Caco-2 (cell line): ENCODE measurements around the gene FUOM. TPM values are rescaled to one million over a fixed set of nuclear protein-coding genes. Genes with fewer than 3 reads are reported as not detected.

ENCODE experiments used
- BruUV-seq: library from RNA; stranded (reverse); fragments of 400-500 nt; replicated peaks from 2 replicates; lab custom pipeline; 2021; lab: Mats Ljungman, UMichigan
- CTCF ChIA-PET: fragments of 300-600 bp; sonication (Branson Sonifier 250); formaldehyde crosslinking; loops from one replicate; lab custom pipeline; 2022; ENCODE audit warnings: antibody characterized with exemption; lab: Charles Lee
- POLR2A ChIA-PET: fragments of 300-600 bp; sonication (Branson Sonifier 250); formaldehyde crosslinking; loops from one replicate; lab custom pipeline; 2022; ENCODE audit warnings: antibody characterized with exemption; lab: Charles Lee
- DNase-seq, 2 experiments: peaks; one replicate each; pipeline versions ENCODE4 v3.0.0 to v3.0.0-alpha.2; 2020 to 2022
- H3K27me3 ChIP-seq: replicated peaks from 2 replicates; pipeline ENCODE4 v1.6.0; 2011; ENCODE audit warnings: low read length; ENCODE audit not compliant: control insufficient read depth, insufficient read depth
- H3K36me3 ChIP-seq: 2 replicates; pipeline ENCODE4 v1.5.1; 2011; ENCODE audit warnings: low read length; ENCODE audit not compliant: control insufficient read depth, insufficient read depth
- H3K4me1 ChIP-seq: fragments of 250-450 bp; sonication (Bioruptor Pico); 2 replicates; pipeline ENCODE4 v1.5.1; 2020; ENCODE audit warnings: mild to moderate bottlenecking
- H3K4me3 ChIP-seq: 2 replicates; pipeline ENCODE4 v1.5.1; 2011; ENCODE audit warnings: low read depth, mild to moderate bottlenecking, control low read depth, low read length
- H3K9me3 ChIP-seq: fragments of 250-450 bp; sonication (Bioruptor Pico); 2 replicates; pipeline ENCODE4 v1.5.1; 2020; ENCODE audit warnings: mild to moderate bottlenecking, moderate library complexity
- H3K27ac Mint-ChIP-seq: one replicate; pipeline ENCODE4 v1.8.0; 2022; ENCODE audit warnings: mixed read lengths; ENCODE audit not compliant: unreplicated experiment
- H3K27me3 Mint-ChIP-seq: one replicate; pipeline ENCODE4 v1.8.0; 2022; ENCODE audit warnings: mixed read lengths; ENCODE audit not compliant: insufficient read depth, unreplicated experiment
- H3K36me3 Mint-ChIP-seq: one replicate; pipeline ENCODE4 v1.8.0; 2022; ENCODE audit warnings: mild to moderate bottlenecking, mixed read lengths; ENCODE audit not compliant: insufficient read depth, unreplicated experiment
- H3K4me1 Mint-ChIP-seq: one replicate; pipeline ENCODE4 v1.8.0; 2022; ENCODE audit warnings: low read depth, mixed read lengths; ENCODE audit not compliant: unreplicated experiment
- H3K4me3 Mint-ChIP-seq: one replicate; pipeline ENCODE4 v1.8.0; 2022; ENCODE audit warnings: mild to moderate bottlenecking, moderate library complexity, mixed read lengths; ENCODE audit not compliant: unreplicated experiment
- H3K9me3 Mint-ChIP-seq: one replicate; pipeline ENCODE4 v1.8.0; 2022; ENCODE audit warnings: mixed read lengths; ENCODE audit not compliant: unreplicated experiment
- CTCF ChIP-seq, 2 experiments: fragments of 200-600 bp in 1 of 2; IDR thresholded peaks; 1 replicate in 1 of 2; 2 replicates in 1 of 2; pipeline versions ENCODE4 v1.5.1 to v1.8.0; 2011 to 2022; ENCODE audit warnings: antibody characterized with exemption in 1 of 2, control low read depth in 1 of 2, inconsistent platforms in 1 of 2, low read depth in 1 of 2, low read length in 1 of 2, mild to moderate bottlenecking in 1 of 2, moderate library complexity in 1 of 2; ENCODE audit not compliant: insufficient read depth in 1 of 2, severe bottlenecking in 1 of 2, unreplicated experiment in 1 of 2
- intact Hi-C: fragments of 100-400 bp; cut with micrococcal nuclease; formaldehyde crosslinking; loops from one replicate; pipeline ENCODE4 v1.10.0; 2022; ENCODE audit not compliant: unreplicated experiment
- total RNA-seq: library from RNA; stranded (reverse); gene quantifications from 2 replicates; pipeline ENCODE4 v1.2.3, GENCODE V29; 2022

The FUOM gene
- total RNA-seq, 1 experiment from 2014 or later, result 119 TPM

- Mint-ChIP-seq H3K9me3 (no peaks in the 10 kb centered on the region), H3K36me3 (peaks cover 34% of the 10 kb centered on the region), H3K27me3 (no peaks in the 10 kb centered on the region), H3K27ac (no peak overlapping the region), H3K4me3 (no peak overlapping the region), H3K4me1 (peaks cover 8% of the 10 kb centered on the region)
- no peak for DNase-seq
- no peaks in the 10 kb centered on the region for H3K9me3 ChIP-seq
- ChIA-PET POLR2A (interaction anchor here (0.5 kb wide), 1 partner anchor 20 kb away, joined by 5 read pairs; no protein-coding TSS in a partner anchor), CTCF (interaction anchor here (0.9 to 1.7 kb wide), 2 partner anchors 24 to 66 kb away, joined by 3 to 11 read pairs; no protein-coding TSS in a partner anchor)
- peaks cover 41% of the 10 kb centered on the region for H3K4me1 ChIP-seq
- TF ChIP-seq CTCF (IDR thresholded peaks at IDR 0.05; ENCODE audit: insufficient read depth in 1 of 2, low read depth in 1 of 2, low read length in 1 of 2, severe bottlenecking in 1 of 2, unreplicated experiment in 1 of 2), result no peak
- no peaks in the 10 kb centered on the region for H3K27me3 ChIP-seq
- H3K36me3 ChIP-seq, result 0 out of 2 replicates have a peak, but pooled peaks cover 5% of the 10 kb centered on the region
- no peak overlapping the region for H3K4me3 ChIP-seq
- intact Hi-C loops, result no loop called here
- BruUV-seq, result no TSS peak
Observed at GRCh38 chr10:133353202-133353959, 4.4 kb downstream of the FUOM start.

GRCh38 chr10:133351408-133352318, 6.2 kb downstream of the FUOM start:
- Histone ChIP-seq H3K4me1 (peaks cover 52% of the 10 kb centered on the region), H3K27me3 (no peaks in the 10 kb centered on the region), H3K9me3 (no peaks in the 10 kb centered on the region), H3K36me3 (0 out of 2 replicates have a peak, but pooled peaks cover 5% of the 10 kb centered on the region), H3K4me3 (no peak overlapping the region)
- intact Hi-C loops, result loop anchor here (2.0 kb wide), 1 partner anchor 23 kb away; no protein-coding TSS in a partner anchor
- H3K36me3 Mint-ChIP-seq, result peaks cover 48% of the 10 kb centered on the region
- no peaks in the 10 kb centered on the region for H3K27me3 Mint-ChIP-seq
- POLR2A ChIA-PET, result interaction anchor here (0.6 to 1.0 kb wide), 4 partner anchors 10 to 81 kb away, joined by 4 to 9 read pairs (median 4); partner anchors contain the start of gene PAOX
- CTCF ChIA-PET, result interaction anchor here (0.7 kb wide), 1 partner anchor 367 kb away, joined by 4 read pairs; no protein-coding TSS in a partner anchor
- H3K4me1 Mint-ChIP-seq, result peaks cover 8% of the 10 kb centered on the region
- BruUV-seq, result no TSS peak
- TF ChIP-seq CTCF (IDR thresholded peaks at IDR 0.05; ENCODE audit: insufficient read depth in 1 of 2, low read depth in 1 of 2, low read length in 1 of 2, severe bottlenecking in 1 of 2, unreplicated experiment in 1 of 2), result no peak
- H3K4me3 Mint-ChIP-seq, result peak overlapping the region; percentile 17
- H3K9me3 Mint-ChIP-seq, result no peaks in the 10 kb centered on the region
- peak overlapping the region; percentile 65 for H3K27ac Mint-ChIP-seq
- no peak for DNase-seq

DNA sequence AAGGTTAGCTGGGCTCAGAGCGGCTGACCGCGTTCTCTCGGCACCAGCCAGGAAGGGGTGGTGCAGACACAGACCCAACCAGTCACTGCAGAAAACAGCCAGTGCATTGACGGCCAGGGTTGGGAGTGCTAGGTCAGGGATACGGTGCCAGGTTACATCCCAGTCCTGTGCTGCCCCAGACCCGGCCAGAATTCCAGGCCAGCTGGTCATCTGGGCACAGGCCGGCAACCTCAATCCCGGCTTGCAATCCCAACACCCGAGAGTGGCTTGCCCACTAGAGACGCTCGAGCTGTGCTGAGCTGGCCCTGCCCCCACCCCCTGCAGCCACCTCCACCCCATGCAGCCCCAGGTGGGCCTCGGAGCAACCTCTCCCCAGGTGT, 6.9 kb downstream of the FUOM start:
- peak overlapping the region; percentile 65 for H3K27ac Mint-ChIP-seq
- Histone ChIP-seq H3K36me3 (0 out of 2 replicates have a peak, but pooled peaks cover 3% of the 10 kb centered on the region), H3K4me3 (no peak overlapping the region), H3K27me3 (no peaks in the 10 kb centered on the region), H3K9me3 (no peaks in the 10 kb centered on the region), H3K4me1 (peaks cover 46% of the 10 kb centered on the region)
- intact Hi-C loops, result loop anchor here (2.0 kb wide), 1 partner anchor 22 kb away; no protein-coding TSS in a partner anchor
- H3K4me1 Mint-ChIP-seq, result peaks cover 8% of the 10 kb centered on the region
- no peak for DNase-seq
- no peaks in the 10 kb centered on the region for H3K27me3 Mint-ChIP-seq
- peaks cover 55% of the 10 kb centered on the region for H3K36me3 Mint-ChIP-seq
- H3K9me3 Mint-ChIP-seq, result no peaks in the 10 kb centered on the region
- CTCF ChIA-PET, result interaction anchor here (0.7 kb wide), 1 partner anchor 367 kb away, joined by 4 read pairs; no protein-coding TSS in a partner anchor
- POLR2A ChIA-PET, result interaction anchor here (1.0 kb wide), 2 partner anchors 10 to 26 kb away, joined by 4 read pairs; no protein-coding TSS in a partner anchor
- TF ChIP-seq CTCF (IDR thresholded peaks at IDR 0.05; ENCODE audit: insufficient read depth in 1 of 2, low read depth in 1 of 2, low read length in 1 of 2, severe bottlenecking in 1 of 2, unreplicated experiment in 1 of 2), result no peak
- BruUV-seq, result no TSS peak
- H3K4me3 Mint-ChIP-seq, result peak overlapping the region; percentile 17
